Activated CD4-positive, alpha-beta memory T cell treated with anti-CD3 and anti-CD28 coated beads, Interleukin-2, amount 10 ng/mL, durations not matched to agents 7 days and 5 days (primary cell): ENCODE results near the gene GRXCR1. TPM values are rescaled to one million over a fixed set of nuclear protein-coding genes. Genes with fewer than 3 reads are reported as not detected.

ENCODE experiments used
- CTCF ChIA-PET: fragments of 350-600 bp; sonication (Branson Sonifier 250); formaldehyde crosslinking; loops from one replicate; lab custom pipeline; 2021; ENCODE audit warnings: antibody characterized with exemption, inconsistent platforms; lab: Charles Lee
- POLR2A ChIA-PET: fragments of 350-600 bp; sonication (Branson Sonifier 250); formaldehyde crosslinking; loops from one replicate; lab custom pipeline; 2021; ENCODE audit warnings: antibody characterized with exemption; lab: Charles Lee
- DNase-seq: peaks from one replicate; pipeline ENCODE4 v3.0.0-alpha.2; 2020
- H3K27ac Mint-ChIP-seq: one replicate; pipeline ENCODE4 v1.8.0; 2021; ENCODE audit warnings: mild to moderate bottlenecking, mixed read lengths
- H3K27me3 Mint-ChIP-seq: one replicate; pipeline ENCODE4 v1.8.0; 2021; ENCODE audit warnings: mixed read lengths
- H3K36me3 Mint-ChIP-seq: one replicate; pipeline ENCODE4 v1.8.0; 2021; ENCODE audit warnings: low read depth, mixed read lengths
- H3K4me1 Mint-ChIP-seq: one replicate; pipeline ENCODE4 v1.8.0; 2021; ENCODE audit warnings: mixed read lengths
- H3K4me3 Mint-ChIP-seq: one replicate; pipeline ENCODE4 v1.8.0; 2021; ENCODE audit warnings: mild to moderate bottlenecking, mixed read lengths
- H3K9me3 Mint-ChIP-seq: one replicate; pipeline ENCODE4 v1.8.0; 2021; ENCODE audit warnings: mixed read lengths
- total RNA-seq, 2 experiments: library from RNA; stranded (reverse); gene quantifications; one replicate each; pipeline ENCODE4 v1.2.3, GENCODE V29; 2021

GRXCR1 gene
- total RNA-seq, 2 experiments from 2014 or later = not detected

DNA sequence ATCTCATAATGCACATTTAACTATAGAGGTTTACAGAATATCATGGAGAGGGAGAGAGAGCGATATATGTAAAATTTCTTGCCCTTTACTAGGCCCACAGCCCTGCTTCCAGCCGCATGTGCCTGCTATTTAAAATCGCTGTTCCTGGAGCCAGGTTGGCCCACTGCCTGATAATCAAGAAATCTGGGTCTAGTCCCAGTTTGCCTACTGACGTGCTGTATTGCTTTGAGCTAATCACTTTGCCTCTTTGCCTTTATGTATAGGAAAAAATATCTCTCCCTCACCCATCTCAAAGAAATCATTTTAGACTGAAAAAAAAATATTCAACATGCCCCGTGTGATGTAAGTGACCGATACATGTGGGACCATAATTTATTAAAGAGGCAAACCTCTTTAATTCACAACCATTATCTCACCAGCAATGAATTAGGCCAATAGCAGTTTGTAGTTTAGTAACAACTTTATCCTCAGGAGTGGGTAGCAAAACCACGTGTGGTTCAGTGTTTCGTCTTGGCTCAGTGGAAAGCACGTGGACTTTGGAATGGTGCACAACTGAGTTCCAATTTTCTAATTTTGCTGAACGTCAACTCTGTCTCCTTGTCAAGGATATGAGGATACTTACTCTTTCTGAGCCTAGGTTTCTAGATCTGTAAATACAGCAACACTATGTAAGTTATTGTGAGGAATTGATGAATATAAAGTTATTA, 62.6 kb downstream of the GRXCR1 start:
- Mint-ChIP-seq H3K27ac (no peak overlapping the region), H3K36me3 (no peaks in the 10 kb centered on the region), H3K4me1 (no peaks in the 10 kb centered on the region), H3K9me3 (no peaks in the 10 kb centered on the region), H3K4me3 (no peak overlapping the region), H3K27me3 (no peaks in the 10 kb centered on the region)
- ChIA-PET CTCF (no interaction called here), POLR2A (no interaction called here)
- no peak for DNase-seq

DNA sequence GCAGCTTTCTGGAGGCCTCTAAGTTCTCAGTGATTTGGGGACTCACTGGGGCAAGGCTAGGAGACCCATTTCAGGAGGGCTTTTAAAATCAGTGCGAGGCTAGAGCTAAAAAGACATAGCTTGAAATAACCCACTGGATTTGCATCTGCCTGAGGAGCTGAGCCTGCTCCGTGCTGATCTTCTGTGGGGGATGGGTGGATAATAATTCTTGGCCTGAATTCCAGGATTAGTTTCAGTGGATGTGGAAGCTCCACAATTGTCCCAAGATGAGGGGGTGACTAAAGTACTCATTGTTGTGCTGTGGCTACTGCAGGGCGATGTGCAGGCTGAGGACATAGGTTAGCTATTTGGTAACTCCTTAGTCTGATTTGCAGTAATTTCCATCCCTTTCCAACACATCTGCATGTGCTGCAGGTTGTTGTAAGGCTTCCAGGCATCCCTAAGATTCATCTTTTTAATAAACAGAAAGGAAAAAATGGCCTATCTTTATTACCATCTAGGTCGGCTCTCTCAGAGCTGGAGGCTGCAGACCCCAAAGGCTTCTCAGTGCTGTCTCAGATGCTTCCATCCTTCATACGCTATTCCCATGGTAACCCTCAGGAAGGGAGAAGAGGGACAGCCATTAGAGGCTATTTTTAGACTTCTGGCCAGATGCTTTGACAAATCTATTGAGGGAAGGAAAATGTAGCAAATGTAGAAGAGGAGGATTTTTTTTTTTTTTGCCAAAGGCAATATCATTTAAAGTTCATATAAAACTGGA, 63.4 kb downstream of the GRXCR1 start:
- H3K27me3 Mint-ChIP-seq = no peaks in the 10 kb centered on the region
- H3K4me1 Mint-ChIP-seq = no peaks in the 10 kb centered on the region
- CTCF ChIA-PET = no interaction called here
- H3K36me3 Mint-ChIP-seq = no peaks in the 10 kb centered on the region
- no peak for DNase-seq
- no peak overlapping the region for H3K4me3 Mint-ChIP-seq
- POLR2A ChIA-PET = no interaction called here
- no peak overlapping the region for H3K27ac Mint-ChIP-seq
- peaks cover 2% of the 10 kb centered on the region for H3K9me3 Mint-ChIP-seq

- Mint-ChIP-seq H3K27ac (no peak overlapping the region), H3K27me3 (no peaks in the 10 kb centered on the region), H3K36me3 (no peaks in the 10 kb centered on the region), H3K4me1 (no peaks in the 10 kb centered on the region), H3K4me3 (no peak overlapping the region), H3K9me3 (peaks cover 3% of the 10 kb centered on the region)
- DNase-seq = no peak
- ChIA-PET POLR2A (no interaction called here), CTCF (no interaction called here)
These were observed 72.8 kb downstream of the GRXCR1 start for GRCh38 chr4:42965326-42965725.

GRCh38 chr4:42985976-42986375, 93.5 kb downstream of the GRXCR1 start:
- H3K9me3 Mint-ChIP-seq = peaks cover 4% of the 10 kb centered on the region
- ChIA-PET CTCF (no interaction called here), POLR2A (no interaction called here)
- no peaks in the 10 kb centered on the region for H3K4me1 Mint-ChIP-seq
- H3K4me3 Mint-ChIP-seq = no peak overlapping the region
- H3K36me3 Mint-ChIP-seq = no peaks in the 10 kb centered on the region
- DNase-seq = no peak
- H3K27ac Mint-ChIP-seq = no peak overlapping the region
- H3K27me3 Mint-ChIP-seq = no peaks in the 10 kb centered on the region

DNA sequence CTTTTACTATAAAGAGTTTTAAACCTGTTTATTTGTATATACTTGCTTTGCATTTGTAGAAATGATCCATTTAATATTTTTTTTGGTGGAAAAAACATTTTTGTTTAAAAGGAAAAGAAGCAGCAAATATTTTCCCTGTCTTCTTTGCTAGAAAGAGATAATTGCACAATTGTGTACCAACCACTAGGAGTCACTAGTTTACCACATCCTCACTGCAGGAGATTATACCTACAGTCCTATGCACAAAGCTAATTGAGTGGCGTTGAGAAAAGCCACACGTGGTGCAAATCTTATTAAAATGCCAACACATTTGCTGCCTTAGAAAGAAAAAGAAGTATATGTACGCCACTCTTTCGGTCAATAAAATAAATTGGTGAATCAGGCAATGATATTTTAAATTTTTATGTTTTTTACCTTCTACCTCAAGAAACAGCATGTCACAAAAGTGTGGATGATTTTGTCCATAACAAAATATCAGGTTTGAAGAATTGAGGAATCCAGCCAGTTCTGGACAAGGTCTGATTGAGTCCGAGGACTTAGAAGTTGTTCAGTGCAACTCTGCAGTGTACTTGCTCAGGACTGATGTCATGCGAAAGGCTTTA, 102.9 kb downstream of the GRXCR1 start:
- no peaks in the 10 kb centered on the region for H3K4me1 Mint-ChIP-seq
- no peaks in the 10 kb centered on the region for H3K36me3 Mint-ChIP-seq
- no peaks in the 10 kb centered on the region for H3K27me3 Mint-ChIP-seq
- ChIA-PET POLR2A (no interaction called here), CTCF (no interaction called here)
- H3K4me3 Mint-ChIP-seq = no peak overlapping the region
- H3K9me3 Mint-ChIP-seq = no peaks in the 10 kb centered on the region
- no peak for DNase-seq
- no peak overlapping the region for H3K27ac Mint-ChIP-seq

DNA sequence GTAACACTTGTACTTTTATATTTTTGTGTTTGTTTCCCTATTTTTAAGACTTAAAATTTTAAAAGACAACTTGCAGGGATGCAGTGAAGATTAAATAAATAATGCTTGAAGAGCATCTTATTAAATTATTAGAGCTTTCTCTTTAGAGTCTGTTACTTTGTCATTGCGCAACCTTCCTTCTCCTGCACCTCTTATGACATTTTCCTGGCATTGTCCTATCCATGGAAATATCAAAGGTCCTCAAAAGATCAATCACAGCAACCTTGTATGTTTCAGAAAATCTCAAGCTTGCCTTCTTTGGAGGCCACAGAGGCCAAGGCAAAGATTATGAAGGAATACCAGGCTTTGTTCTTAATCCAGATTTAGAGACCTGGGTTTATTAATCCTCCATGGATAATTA, 116.3 kb downstream of the GRXCR1 start:
- Mint-ChIP-seq H3K36me3 (no peaks in the 10 kb centered on the region), H3K27me3 (no peaks in the 10 kb centered on the region), H3K9me3 (peaks cover 8% of the 10 kb centered on the region), H3K4me1 (no peaks in the 10 kb centered on the region), H3K4me3 (no peak overlapping the region), H3K27ac (no peak overlapping the region)
- DNase-seq = no peak
- ChIA-PET CTCF (no interaction called here), POLR2A (no interaction called here)

- POLR2A ChIA-PET = no interaction called here
- CTCF ChIA-PET = no interaction called here
- Mint-ChIP-seq H3K9me3 (no peaks in the 10 kb centered on the region), H3K4me3 (no peak overlapping the region), H3K27ac (no peak overlapping the region), H3K36me3 (no peaks in the 10 kb centered on the region), H3K4me1 (no peaks in the 10 kb centered on the region), H3K27me3 (no peaks in the 10 kb centered on the region)
- no peak for DNase-seq
These were observed 121.7 kb downstream of the GRXCR1 start for GRCh38 chr4:43014256-43014655.

GRCh38 chr4:43041632-43042031, 149.1 kb downstream of the GRXCR1 start:
- no peak overlapping the region for H3K4me3 Mint-ChIP-seq
- no peaks in the 10 kb centered on the region for H3K36me3 Mint-ChIP-seq
- ChIA-PET CTCF (no interaction called here), POLR2A (no interaction called here)
- no peaks in the 10 kb centered on the region for H3K4me1 Mint-ChIP-seq
- no peaks in the 10 kb centered on the region for H3K27me3 Mint-ChIP-seq
- no peaks in the 10 kb centered on the region for H3K9me3 Mint-ChIP-seq
- H3K27ac Mint-ChIP-seq = no peak overlapping the region
- no peak for DNase-seq

DNA sequence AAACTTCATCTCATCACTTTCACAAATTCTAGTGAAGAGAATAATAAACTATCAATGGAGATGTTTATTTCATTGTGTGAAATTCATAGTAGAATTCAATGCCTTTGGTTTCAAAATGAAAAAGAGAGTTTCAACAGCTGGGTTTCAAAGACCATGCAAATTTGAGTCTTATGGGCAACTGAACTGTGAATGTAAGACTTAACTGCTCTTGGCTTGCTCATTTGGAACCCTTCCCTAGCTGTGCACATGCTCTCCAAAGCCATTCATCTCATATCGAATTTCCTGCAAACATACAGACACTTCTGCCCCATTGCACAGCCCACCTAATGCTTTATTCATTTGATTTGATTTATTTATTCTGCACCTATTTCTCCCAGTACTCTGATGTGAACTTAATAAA, 154.5 kb downstream of the GRXCR1 start:
- CTCF ChIA-PET = no interaction called here
- DNase-seq = no peak
- no peaks in the 10 kb centered on the region for H3K4me1 Mint-ChIP-seq
- no peaks in the 10 kb centered on the region for H3K27me3 Mint-ChIP-seq
- no peaks in the 10 kb centered on the region for H3K36me3 Mint-ChIP-seq
- no peak overlapping the region for H3K27ac Mint-ChIP-seq
- no peaks in the 10 kb centered on the region for H3K9me3 Mint-ChIP-seq
- POLR2A ChIA-PET = no interaction called here
- H3K4me3 Mint-ChIP-seq = no peak overlapping the region

GRCh38 chr4:43048570-43048969, 156.1 kb downstream of the GRXCR1 start:
- H3K36me3 Mint-ChIP-seq = no peaks in the 10 kb centered on the region
- no peak for DNase-seq
- no peaks in the 10 kb centered on the region for H3K4me1 Mint-ChIP-seq
- H3K27me3 Mint-ChIP-seq = no peaks in the 10 kb centered on the region
- H3K9me3 Mint-ChIP-seq = no peaks in the 10 kb centered on the region
- ChIA-PET CTCF (no interaction called here), POLR2A (no interaction called here)
- H3K27ac Mint-ChIP-seq = no peak overlapping the region
- no peak overlapping the region for H3K4me3 Mint-ChIP-seq

DNA sequence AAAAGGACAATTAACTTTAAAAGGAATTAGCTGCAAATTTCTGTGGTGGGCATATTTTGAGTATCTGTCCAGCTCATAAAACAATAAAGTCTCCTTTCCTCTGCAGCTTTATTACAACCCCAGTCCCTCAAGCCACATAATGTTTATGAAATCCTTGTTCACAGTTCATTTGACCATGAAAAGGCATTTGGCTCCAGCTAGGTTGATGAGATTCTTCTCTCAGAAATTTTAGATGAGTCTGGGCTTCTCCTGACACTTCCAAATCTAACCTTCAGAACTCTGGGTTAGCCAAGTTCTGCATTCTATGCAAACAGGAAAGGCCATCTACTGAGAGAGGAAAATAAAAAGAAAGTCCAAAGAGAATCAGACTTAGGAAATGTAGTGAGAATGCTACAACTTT, 156.8 kb downstream of the GRXCR1 start:
- no peak overlapping the region for H3K27ac Mint-ChIP-seq
- CTCF ChIA-PET = no interaction called here
- H3K9me3 Mint-ChIP-seq = no peaks in the 10 kb centered on the region
- no peak for DNase-seq
- no peaks in the 10 kb centered on the region for H3K27me3 Mint-ChIP-seq
- no peaks in the 10 kb centered on the region for H3K36me3 Mint-ChIP-seq
- no peaks in the 10 kb centered on the region for H3K4me1 Mint-ChIP-seq
- POLR2A ChIA-PET = no interaction called here
- no peak overlapping the region for H3K4me3 Mint-ChIP-seq

DNA sequence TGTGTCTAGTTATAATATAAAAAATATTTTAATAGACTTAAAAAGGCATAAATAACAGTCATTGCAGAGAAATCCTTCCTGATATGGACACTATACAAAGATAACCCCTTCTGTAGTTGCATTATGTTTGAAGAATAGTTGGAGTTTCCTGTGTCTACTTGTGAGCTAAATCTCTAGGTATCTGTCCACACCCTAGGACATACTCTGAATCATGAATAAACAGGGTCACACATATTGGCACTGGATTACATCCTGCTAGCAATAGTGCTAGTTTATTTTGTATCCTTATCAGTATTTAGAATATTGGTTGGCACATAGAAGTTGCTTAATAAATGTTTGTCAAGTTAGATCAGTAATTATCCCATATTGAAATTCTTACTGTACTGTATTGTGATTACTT, 173.9 kb downstream of the GRXCR1 start:
- Mint-ChIP-seq H3K4me1 (no peaks in the 10 kb centered on the region), H3K4me3 (no peak overlapping the region), H3K9me3 (no peaks in the 10 kb centered on the region), H3K27ac (no peak overlapping the region), H3K36me3 (no peaks in the 10 kb centered on the region), H3K27me3 (no peaks in the 10 kb centered on the region)
- ChIA-PET POLR2A (no interaction called here), CTCF (no interaction called here)
- DNase-seq = no peak

DNA sequence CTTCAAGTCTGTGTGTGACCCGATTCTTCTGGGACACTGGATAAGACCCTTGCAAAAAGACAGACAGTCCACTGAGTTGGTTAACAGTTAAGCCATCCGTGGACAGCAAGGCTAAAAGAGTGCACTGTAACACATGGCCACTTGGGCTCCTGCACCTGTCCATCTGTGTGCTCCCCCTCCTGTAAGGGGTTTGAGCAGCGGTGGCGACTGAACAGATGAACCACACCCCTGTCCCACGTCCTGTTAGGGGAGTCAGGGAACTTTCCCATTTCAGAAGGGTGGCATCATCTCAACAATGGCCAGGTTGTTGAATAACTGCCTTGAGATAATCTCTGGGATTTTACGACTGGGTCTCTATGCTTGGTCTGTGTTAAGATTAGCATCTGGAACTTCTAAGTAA, 178.6 kb downstream of the GRXCR1 start:
- Mint-ChIP-seq H3K4me1 (no peaks in the 10 kb centered on the region), H3K9me3 (peaks cover 6% of the 10 kb centered on the region), H3K4me3 (no peak overlapping the region), H3K27ac (no peak overlapping the region), H3K36me3 (no peaks in the 10 kb centered on the region), H3K27me3 (no peaks in the 10 kb centered on the region)
- no peak for DNase-seq
- CTCF ChIA-PET = no interaction called here
- POLR2A ChIA-PET = no interaction called here
